ENCODE results near the gene NPAS1.

The NPAS1 gene

GRCh38 chr19:47032171-47032811 lies 12.7 kb downstream of the NPAS1 start:
- H3K27me3 ChIP-seq (ENCODE audit: insufficient read depth, low read length): no peaks in the 10 kb centered on the region
- H3K36me3 ChIP-seq (ENCODE audit: insufficient read depth, low read length): no peaks in the 10 kb centered on the region
- H3K4me3 ChIP-seq (ENCODE audit: low read depth, low read length): no peak overlapping the region

GRCh38 chr19:47035127-47036096 lies 15.8 kb downstream of the NPAS1 start:
- Histone ChIP-seq H3K4me3 (ENCODE audit: low read depth, low read length) (peak overlapping the region; percentile 74), H3K27ac (ENCODE audit: low read depth, low read length) (peak overlapping the region; percentile 63), H3K27me3 (ENCODE audit: insufficient read depth, low read length) (no peaks in the 10 kb centered on the region), H2AFZ (ENCODE audit: low read length, unreplicated experiment) (peak overlapping the region; percentile 55), H3K79me2 (ENCODE audit: control insufficient read depth, insufficient read depth, low read length, unreplicated experiment) (no peaks in the 10 kb centered on the region), H3K4me1 (ENCODE audit: control insufficient read depth, insufficient read depth, low read length, unreplicated experiment) (peaks cover 11% of the 10 kb centered on the region), H3K36me3 (ENCODE audit: insufficient read depth, low read length) (no peaks in the 10 kb centered on the region)

More at GRCh38 chr19:47032171-47032811, 12.7 kb downstream of the NPAS1 start:
- H2AFZ ChIP-seq (ENCODE audit: low read length, unreplicated experiment): no peak overlapping the region
- H3K79me2 ChIP-seq (ENCODE audit: control insufficient read depth, insufficient read depth, low read length, unreplicated experiment): no peaks in the 10 kb centered on the region
- peaks cover 11% of the 10 kb centered on the region for H3K4me1 ChIP-seq (ENCODE audit: control insufficient read depth, insufficient read depth, low read length, unreplicated experiment)
- no peak overlapping the region for H3K27ac ChIP-seq (ENCODE audit: low read depth, low read length)

GRCh38 chr19:47036097-47036651 lies 16.5 kb downstream of the NPAS1 start:
- Histone ChIP-seq H3K36me3 (ENCODE audit: insufficient read depth, low read length) (no peaks in the 10 kb centered on the region), H3K4me3 (ENCODE audit: low read depth, low read length) (peak overlapping the region; percentile 74), H3K79me2 (ENCODE audit: control insufficient read depth, insufficient read depth, low read length, unreplicated experiment) (no peaks in the 10 kb centered on the region), H3K27me3 (ENCODE audit: insufficient read depth, low read length) (no peaks in the 10 kb centered on the region), H3K4me1 (ENCODE audit: control insufficient read depth, insufficient read depth, low read length, unreplicated experiment) (peaks cover 11% of the 10 kb centered on the region), H3K27ac (ENCODE audit: low read depth, low read length) (peak overlapping the region; percentile 63; the same call in 1 of the 2 replicates), H2AFZ (ENCODE audit: low read length, unreplicated experiment) (peak overlapping the region; percentile 55)

- Histone ChIP-seq H3K79me2 (ENCODE audit: control insufficient read depth, insufficient read depth, low read length, unreplicated experiment) (no peaks in the 10 kb centered on the region), H2AFZ (ENCODE audit: low read length, unreplicated experiment) (no peak overlapping the region), H3K4me3 (ENCODE audit: low read depth, low read length) (no peak overlapping the region), H3K36me3 (ENCODE audit: insufficient read depth, low read length) (no peaks in the 10 kb centered on the region), H3K27me3 (ENCODE audit: insufficient read depth, low read length) (no peaks in the 10 kb centered on the region), H3K27ac (ENCODE audit: low read depth, low read length) (no peak overlapping the region), H3K4me1 (ENCODE audit: control insufficient read depth, insufficient read depth, low read length, unreplicated experiment) (peaks cover 11% of the 10 kb centered on the region)
These were observed 18.1 kb downstream of the NPAS1 start for GRCh38 chr19:47037766-47038165.

- H3K36me3 ChIP-seq (ENCODE audit: insufficient read depth, low read length): no peaks in the 10 kb centered on the region
- H3K27ac ChIP-seq (ENCODE audit: low read depth, low read length): no peak overlapping the region
These were observed 19.7 kb downstream of the NPAS1 start for GRCh38 chr19:47039239-47039874.

GRCh38 chr19:47040869-47041268 lies 21.2 kb downstream of the NPAS1 start:
- peaks cover 5% of the 10 kb centered on the region for H3K4me1 ChIP-seq (ENCODE audit: control insufficient read depth, insufficient read depth, low read length, unreplicated experiment)
- no peak overlapping the region for H2AFZ ChIP-seq (ENCODE audit: low read length, unreplicated experiment)
- no peaks in the 10 kb centered on the region for H3K79me2 ChIP-seq (ENCODE audit: control insufficient read depth, insufficient read depth, low read length, unreplicated experiment)
- no peak overlapping the region for H3K4me3 ChIP-seq (ENCODE audit: low read depth, low read length)
- H3K27ac ChIP-seq (ENCODE audit: low read depth, low read length): no peak overlapping the region
- H3K27me3 ChIP-seq (ENCODE audit: insufficient read depth, low read length): no peaks in the 10 kb centered on the region
- no peaks in the 10 kb centered on the region for H3K36me3 ChIP-seq (ENCODE audit: insufficient read depth, low read length)

More at GRCh38 chr19:47039239-47039874, 19.7 kb downstream of the NPAS1 start:
- Histone ChIP-seq H2AFZ (ENCODE audit: low read length, unreplicated experiment) (no peak overlapping the region), H3K4me1 (ENCODE audit: control insufficient read depth, insufficient read depth, low read length, unreplicated experiment) (peaks cover 11% of the 10 kb centered on the region), H3K79me2 (ENCODE audit: control insufficient read depth, insufficient read depth, low read length, unreplicated experiment) (no peaks in the 10 kb centered on the region), H3K27me3 (ENCODE audit: insufficient read depth, low read length) (no peaks in the 10 kb centered on the region), H3K4me3 (ENCODE audit: low read depth, low read length) (no peak overlapping the region)

- H3K27me3 ChIP-seq (ENCODE audit: insufficient read depth, low read length): no peaks in the 10 kb centered on the region
- no peak overlapping the region for H3K27ac ChIP-seq (ENCODE audit: low read depth, low read length)
- no peak overlapping the region for H2AFZ ChIP-seq (ENCODE audit: low read length, unreplicated experiment)
- H3K4me1 ChIP-seq (ENCODE audit: control insufficient read depth, insufficient read depth, low read length, unreplicated experiment): no peaks in the 10 kb centered on the region
- no peak overlapping the region for H3K4me3 ChIP-seq (ENCODE audit: low read depth, low read length)
- H3K36me3 ChIP-seq (ENCODE audit: insufficient read depth, low read length): no peaks in the 10 kb centered on the region
- no peaks in the 10 kb centered on the region for H3K79me2 ChIP-seq (ENCODE audit: control insufficient read depth, insufficient read depth, low read length, unreplicated experiment)
These were observed 25.6 kb downstream of the NPAS1 start for GRCh38 chr19:47044946-47045866.

GRCh38 chr19:47045867-47046470 lies 26.3 kb downstream of the NPAS1 start:
- Histone ChIP-seq H2AFZ (ENCODE audit: low read length, unreplicated experiment) (no peak overlapping the region), H3K27ac (ENCODE audit: low read depth, low read length) (no peak overlapping the region), H3K4me3 (ENCODE audit: low read depth, low read length) (no peak overlapping the region), H3K27me3 (ENCODE audit: insufficient read depth, low read length) (no peaks in the 10 kb centered on the region), H3K36me3 (ENCODE audit: insufficient read depth, low read length) (no peaks in the 10 kb centered on the region), H3K4me1 (ENCODE audit: control insufficient read depth, insufficient read depth, low read length, unreplicated experiment) (no peaks in the 10 kb centered on the region), H3K79me2 (ENCODE audit: control insufficient read depth, insufficient read depth, low read length, unreplicated experiment) (no peaks in the 10 kb centered on the region)

- Histone ChIP-seq H3K36me3 (ENCODE audit: insufficient read depth, low read length) (no peaks in the 10 kb centered on the region), H2AFZ (ENCODE audit: low read length, unreplicated experiment) (no peak overlapping the region), H3K4me1 (ENCODE audit: control insufficient read depth, insufficient read depth, low read length, unreplicated experiment) (no peaks in the 10 kb centered on the region), H3K27me3 (ENCODE audit: insufficient read depth, low read length) (no peaks in the 10 kb centered on the region), H3K79me2 (ENCODE audit: control insufficient read depth, insufficient read depth, low read length, unreplicated experiment) (no peaks in the 10 kb centered on the region), H3K27ac (ENCODE audit: low read depth, low read length) (no peak overlapping the region), H3K4me3 (ENCODE audit: low read depth, low read length) (peak overlapping the region; percentile 86)
These were observed 27.7 kb downstream of the NPAS1 start for GRCh38 chr19:47047272-47047762.
